Stimulated activated CD8-positive, alpha-beta memory T cell treated with anti-CD3 and anti-CD28 coated beads, Interleukin-7, amount 100 ng/mL, for 48 hours (primary cell): ENCODE results near the gene STK17B.
"Not testable (repeated sequence)": the region's sequence is repeated elsewhere in the genome, so short reads cannot be mapped to it uniquely, and the experiment has no call there.

Experiments
- DNase-seq, 2 donors: peaks; one replicate each; pipeline ENCODE4 v3.0.0-alpha.2; 2020; ENCODE audit warnings: low read depth in 1 of 2; ENCODE audit errors: extremely low read depth in 1 of 2

STK17B gene

DNA sequence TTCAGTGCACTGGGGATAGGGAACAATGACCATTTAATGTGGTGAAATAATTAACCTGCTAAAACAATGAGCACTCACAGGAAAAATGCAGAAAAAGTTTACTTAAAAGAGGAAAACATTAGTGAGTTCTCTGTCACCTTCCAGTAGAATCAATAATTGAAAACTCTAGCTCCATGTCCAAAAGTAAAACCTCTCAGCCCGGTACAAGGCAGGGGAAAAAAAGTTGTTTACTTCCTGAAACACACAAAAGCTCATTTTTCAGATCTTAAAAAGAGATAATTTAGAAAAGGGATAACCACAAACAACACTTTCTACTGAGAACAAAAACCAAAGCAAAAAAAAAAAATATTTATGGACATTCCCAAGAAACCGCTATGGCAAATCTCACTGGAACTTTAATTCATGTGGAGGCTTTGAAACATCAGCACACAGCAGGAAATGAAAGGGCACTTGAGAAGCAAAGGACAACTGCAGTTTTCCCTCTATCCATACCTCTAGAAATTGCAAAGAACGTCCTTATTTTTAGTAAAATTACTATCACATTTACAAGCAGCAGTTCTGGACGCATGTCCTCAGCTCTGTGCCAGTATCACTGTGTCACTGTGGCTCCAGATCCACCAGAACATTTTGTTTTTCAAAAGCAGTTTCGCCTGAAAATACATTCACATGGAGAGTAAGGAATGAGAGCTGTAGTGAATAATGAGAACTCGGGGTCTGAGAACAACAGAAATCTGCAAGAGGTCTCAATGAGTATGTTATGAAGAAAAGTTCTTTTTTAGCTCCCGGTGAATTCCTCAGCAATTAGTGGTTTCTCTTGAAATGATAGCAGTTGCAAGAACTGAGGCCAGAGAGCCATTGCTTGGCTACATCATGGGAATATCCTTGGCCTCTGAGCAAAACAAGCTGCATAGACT lies 58.1 kb downstream of the STK17B start:
- DNase-seq, result no peak

DNA sequence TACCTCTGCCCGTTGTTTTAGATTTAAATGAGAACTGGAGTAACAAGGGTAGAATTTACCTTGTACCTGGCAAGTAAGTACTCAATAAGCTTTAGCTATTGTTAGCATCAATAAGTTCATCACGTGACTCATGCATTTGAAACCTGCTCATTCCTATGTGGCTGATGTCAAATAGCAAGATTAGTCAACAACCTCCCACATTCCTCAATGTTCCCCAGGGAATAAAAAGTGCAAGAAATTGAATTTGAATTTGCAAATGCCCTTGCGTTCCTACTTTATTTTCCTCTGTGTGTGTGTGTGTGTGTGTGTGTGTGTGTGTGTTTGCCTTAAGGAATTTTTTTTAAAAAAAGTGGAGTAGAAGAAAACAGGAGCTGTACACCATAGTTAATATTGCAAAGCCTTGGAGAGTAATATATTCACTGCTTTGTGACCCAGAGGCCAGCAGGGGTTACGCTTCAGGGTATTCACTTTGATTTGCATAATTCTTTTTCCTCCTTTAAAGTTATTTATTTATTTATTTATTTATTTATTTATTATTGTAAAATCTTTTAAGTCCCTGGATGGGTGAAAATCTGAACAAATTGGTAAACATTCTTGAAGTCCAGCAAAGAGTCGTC lies 58.9 kb downstream of the STK17B start:
- no peak for DNase-seq

DNA sequence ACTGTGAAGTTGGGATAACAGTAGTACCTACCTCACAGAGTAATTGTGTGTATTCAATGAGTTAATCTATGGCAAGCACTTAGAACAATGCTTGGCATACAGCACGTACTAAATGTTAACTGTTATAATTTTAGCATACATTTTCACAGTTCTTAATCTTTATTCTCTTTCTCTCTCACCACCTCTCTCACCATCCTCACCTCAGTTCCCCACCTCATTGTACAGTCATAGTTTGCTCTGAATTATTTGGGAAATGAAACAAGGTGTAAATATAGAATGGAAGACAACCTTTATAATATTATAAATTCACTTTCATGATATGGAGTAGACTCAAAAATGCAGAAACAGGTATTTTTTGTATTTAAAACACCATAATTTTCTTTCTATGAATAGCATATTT lies 62.8 kb downstream of the STK17B start:
- no peak for DNase-seq

DNA sequence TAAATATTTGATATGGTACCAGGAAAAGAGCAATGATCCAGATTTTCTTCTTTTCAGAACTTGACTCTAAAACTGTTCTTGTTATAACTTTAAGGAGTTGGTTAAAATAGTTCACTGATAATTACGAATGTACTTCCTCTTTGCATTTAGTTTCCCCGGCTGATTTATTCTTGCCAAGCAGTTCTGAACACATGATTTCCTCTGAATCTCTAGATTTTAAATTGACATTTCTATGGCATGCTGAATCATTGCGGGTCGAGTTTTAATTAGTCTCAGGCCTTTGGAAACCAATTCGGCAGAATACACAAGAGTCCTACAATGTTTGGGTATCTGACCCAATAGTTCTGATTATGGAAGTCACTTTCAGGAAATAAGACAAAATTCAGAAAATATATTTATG lies 65.4 kb downstream of the STK17B start:
- DNase-seq, result no peak

DNA sequence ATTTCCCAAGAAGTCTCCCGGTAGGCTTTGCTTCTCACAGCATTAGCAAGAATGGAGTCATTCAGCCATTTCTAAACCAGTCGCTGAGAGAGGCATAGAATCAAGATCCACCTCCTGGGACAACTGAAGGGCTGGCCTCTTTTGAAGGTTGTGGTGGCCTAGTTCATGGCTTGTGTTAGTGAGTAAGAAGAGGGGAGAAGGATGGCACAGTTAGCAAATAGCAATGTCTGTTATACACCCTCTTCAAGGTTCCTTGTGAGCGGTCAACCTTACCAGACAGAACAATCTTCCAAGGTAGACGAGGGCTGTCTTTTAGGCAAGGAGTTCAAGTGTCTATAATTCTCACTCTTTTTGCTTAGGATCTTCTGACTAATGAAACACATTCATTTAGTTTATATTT lies 67.3 kb downstream of the STK17B start:
- DNase-seq, result no peak

DNA sequence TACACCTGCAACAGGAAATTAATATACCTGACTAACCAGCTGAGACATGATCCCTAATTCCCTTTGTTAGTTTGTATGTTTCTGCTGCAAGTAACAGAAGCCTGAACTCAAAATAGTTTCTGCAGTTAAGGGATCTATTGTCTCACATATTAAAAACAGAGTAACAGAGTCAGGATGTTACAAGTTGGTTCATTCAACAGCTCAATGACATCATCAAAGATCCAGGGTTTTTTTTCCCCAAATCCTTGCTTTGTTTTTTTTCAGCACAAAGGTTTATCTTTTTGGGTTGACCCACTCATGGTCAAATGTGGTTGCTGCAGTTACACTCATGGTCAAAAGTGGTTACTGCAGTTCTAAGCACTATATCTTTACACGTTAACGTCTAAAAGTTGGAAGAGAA lies 67.8 kb downstream of the STK17B start:
- DNase-seq, result no peak

DNA sequence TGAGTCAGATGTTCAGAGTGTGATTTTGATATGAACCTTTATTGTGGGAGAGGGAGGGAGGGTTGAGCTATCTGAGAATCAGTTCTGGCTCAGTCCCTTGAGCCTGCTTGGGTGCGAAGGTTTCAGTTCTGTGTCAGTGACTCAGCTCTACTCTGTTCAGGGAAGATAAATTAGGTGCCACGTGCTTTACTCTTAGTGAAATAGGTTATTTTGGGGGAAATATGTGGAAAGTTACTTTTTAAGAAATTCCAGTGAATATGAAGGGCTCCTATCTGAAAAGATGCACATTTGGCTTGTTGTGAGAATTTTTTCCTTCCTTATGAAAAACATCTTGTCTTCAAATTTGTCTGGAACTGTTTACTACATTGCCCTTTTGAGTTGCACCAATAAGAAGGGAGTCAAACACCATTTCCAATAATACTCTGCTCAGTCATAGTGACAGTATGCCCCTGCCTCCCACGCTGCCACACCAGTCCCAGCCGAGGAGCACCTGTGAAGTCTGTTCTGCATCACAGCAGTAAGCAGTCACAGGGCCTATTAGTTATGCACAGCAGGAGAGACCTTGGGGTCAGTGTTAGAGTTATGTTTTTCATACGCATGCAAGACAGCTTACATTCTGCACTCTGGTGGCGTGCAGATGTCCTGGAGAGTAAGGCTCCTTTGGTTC lies 69.9 kb downstream of the STK17B start:
- DNase-seq, result peak; percentile 21 to 51

DNA sequence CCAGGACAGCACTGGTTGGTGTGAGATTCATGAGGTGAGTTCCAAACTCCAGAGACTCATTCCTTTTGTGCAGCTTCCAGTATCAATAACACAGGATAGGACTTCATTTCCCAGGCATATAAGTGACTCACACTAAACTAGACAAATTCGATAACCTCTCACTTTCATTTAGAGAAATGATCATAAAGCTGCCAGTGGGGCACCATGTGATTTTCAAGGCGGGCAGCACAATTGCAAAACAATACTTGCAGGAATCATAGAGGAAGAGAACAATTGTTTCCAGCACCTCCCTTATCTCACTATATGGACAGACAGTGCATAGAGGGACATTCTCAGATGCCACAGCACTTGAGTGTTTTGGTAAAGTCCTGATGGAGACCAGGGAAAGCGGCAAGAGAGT lies 71.5 kb downstream of the STK17B start:
- DNase-seq, result no peak

DNA sequence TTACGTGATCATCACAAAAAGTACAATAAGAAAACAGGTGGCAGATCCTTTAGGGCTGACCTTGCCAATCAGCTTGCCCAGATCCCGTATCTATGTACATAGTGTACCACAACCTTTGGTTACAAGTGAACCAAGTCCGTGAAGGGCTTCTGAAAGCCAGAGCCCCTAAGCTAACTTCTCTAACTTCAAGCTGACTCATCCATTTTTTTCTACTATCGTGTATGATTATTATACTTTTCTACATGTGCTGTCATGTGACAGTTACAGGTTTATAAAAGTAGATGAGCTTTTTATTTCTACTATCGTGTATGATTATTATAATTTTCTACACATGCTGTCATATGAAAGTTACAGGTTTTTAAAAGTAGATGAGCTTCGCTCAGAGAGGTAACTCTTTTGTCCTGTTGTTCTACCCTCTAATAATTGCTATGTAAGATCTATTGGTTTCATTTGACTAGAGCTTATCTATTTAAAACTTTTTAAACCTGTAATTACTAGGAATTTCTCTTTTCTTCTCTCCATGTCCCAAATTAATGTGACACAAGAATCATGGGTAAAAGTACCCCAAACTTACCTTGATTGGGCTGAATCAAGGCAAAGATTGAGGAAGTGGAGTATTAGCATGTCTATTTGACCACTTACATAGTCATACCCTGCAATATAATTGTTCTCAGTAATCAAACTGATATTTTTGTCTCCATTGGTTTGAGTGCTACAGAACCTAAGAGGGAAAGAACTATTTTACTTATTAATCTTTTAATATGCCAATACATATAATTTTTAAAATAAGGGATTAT lies 73.3 kb downstream of the STK17B start:
- no peak for DNase-seq

DNA sequence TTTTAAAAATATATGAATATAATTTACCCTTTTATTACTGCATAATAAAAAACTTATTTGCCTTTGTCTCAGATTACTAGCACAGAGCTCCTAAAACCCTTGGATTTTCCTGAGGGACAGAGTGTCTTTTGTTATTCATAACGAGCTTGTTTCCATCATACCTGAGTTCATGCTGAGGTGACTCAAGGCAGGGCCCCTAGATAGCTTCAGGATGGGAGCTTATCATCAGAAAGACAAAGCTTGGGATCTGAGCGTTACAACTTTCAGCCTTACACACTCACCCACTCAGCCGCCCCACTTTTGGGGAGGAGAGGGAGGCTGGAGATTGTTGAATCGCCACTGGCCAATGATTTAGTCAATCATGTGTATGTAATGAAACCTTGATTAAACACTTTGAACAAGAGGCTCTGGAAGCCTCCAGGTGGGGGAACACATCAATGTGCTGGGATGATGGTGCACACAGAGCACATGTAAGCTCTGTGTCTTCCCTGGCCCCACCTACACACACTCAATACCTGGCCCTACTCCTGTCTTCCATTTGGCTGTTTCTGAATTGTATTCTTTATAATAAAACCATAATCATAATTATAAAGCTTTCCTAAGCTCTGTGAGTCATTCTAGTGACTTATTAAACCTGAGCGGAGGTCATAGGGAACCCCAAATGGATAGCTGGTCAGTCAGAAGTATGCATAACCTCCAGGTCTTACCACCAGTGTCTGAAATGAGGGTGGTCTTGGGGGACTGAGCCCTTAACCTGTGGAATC lies 74.2 kb downstream of the STK17B start:
- no peak for DNase-seq

DNA sequence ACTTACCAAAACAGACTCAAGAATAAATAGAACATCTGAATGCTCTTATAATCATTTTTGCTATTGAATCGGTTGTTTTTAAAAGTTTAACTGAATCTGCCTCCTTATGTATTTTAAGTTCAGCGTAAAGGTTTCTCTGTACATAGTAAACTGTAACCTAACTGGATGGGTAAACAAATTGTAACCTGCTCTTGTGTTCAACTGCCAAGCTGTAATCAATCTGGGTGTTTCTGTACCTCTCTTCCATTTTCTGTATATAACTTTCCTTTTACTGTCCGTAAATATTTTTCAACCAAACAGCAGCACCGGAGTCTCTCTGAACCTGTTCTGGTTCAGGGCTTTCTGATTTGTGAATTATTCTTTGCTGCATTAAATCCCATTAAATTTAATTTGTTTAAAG lies 75.1 kb downstream of the STK17B start:
- DNase-seq, result no peak

DNA sequence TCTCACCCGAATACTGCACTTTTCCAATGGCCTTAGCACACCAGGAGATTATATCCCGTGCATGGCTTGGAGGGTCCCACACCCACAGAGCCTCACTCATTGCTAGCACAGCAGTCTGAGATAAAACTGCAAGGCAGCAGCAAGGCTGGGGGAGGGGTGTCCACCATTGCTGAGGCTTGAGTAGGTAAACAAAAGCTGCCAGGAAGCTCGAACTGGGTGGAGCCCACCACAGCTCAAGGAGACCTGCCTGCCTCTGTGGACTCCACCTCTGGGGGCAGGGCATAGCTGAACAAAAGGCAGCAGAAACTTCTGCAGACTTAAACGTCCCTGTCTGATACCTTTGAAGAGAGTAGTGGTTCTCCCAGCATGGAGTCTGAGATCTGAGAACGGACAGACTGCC lies 81.9 kb downstream of the STK17B start:
- DNase-seq, result not testable (repeated sequence)

DNA sequence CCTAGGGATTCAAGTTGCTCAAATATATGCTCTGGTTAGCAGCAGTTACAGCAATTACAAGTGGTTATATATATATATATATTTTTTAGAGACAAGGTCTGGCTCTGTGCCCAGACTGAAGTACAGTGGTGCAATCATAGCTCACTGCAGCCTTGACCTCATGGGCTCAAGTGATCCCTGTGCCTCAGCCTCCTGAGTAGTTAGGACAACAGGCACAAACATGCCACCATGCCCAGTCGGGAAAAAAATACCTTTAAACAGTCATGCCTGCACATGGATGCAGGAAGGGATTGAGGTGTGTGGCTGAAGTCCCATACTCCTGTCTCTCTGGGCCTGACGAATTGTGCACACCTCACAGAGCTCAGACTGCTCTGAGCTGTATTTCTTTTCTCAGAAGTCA lies 83.2 kb downstream of the STK17B start:
- DNase-seq, result no peak

DNA sequence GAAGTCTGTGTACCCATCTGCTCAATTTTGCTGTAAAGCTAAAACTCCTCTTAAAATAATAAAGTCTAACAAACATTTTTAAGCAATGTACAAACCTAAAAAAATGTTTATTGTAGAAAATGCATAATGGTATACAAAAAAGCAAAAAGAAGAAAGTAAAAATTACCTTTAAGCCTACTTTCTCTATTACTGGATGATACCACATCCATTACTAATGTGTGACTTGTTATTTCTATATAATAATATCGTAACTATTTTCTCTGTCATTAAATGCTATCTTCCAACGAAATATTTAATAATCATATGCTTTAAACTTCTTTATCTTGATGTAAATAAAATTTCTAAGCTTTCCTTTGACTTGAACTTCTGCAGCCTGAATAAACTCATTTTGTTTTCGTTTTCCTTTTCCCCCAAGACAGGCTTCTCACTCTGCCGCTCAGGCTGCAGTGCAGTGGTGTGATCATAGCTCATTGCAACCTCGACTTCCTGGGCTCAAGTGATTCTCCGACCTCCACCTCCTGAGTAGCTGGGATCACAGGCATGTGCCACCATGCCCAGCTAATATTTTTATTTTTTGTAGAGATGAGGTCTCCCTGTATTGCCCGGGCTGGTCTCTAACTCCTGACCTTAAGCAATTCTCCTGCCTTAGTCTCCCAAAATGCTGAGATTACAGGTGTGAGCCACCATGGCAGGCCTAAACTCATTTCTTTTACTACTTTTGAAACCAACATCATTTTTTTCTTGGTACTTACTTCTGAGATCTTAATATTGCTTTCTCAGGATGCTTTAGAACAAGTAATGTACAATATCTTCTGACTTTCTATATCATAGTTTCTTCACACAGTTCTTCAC lies 84.6 kb downstream of the STK17B start:
- DNase-seq, result no peak

DNA sequence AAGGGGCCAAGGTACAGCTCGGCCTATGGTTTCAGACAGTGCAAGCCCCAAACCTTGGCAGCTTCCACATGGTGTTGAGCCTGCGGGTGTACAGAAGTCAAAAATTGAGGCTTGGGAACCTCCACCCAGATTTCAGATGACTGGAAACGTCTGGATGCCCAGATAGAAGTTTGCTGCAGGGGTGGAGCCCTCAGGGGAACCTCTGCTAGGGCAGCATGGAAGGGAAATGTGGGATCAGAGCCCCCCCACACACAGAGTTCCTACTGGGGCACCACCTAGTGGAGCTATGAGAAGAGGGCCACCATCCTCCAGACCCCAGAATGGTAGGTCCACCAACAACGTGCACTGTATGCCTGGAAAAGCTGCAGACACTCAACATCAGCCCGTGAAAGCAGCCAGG lies 87.8 kb downstream of the STK17B start:
- DNase-seq, result no peak
